NCI-H1105 (cell line): Measurements from ENCODE around the gene MRPL43.
"Not testable (repeated sequence)": the region's sequence is repeated elsewhere in the genome, so short reads cannot be mapped to it uniquely, and the experiment has no call there.

Source experiments
- DNase-seq: peaks from one replicate; lab custom pipeline; 2025; lab: John Stamatoyannopoulos, UW

MRPL43 gene

GRCh38 chr10:100986952-100987684 lies at the start of gene MRPL43, which contains the start of gene TWNK:
Gene MRPL43, minus strand, starts transcription at chr10:100987497. Its CDS starts 54 bp downstream, at chr10:100987443.
Gene TWNK, plus strand, starts transcription at chr10:100987543. Its CDS starts 668 bp downstream, at chr10:100988211.
- peak; percentile 46 for DNase-seq

- no peak for DNase-seq
These were observed 49.4 kb upstream of the MRPL43 start for GRCh38 chr10:101036726-101037125.

- DNase-seq = no peak
These were observed 48.8 kb upstream of the MRPL43 start for GRCh38 chr10:101035916-101036702.

DNA sequence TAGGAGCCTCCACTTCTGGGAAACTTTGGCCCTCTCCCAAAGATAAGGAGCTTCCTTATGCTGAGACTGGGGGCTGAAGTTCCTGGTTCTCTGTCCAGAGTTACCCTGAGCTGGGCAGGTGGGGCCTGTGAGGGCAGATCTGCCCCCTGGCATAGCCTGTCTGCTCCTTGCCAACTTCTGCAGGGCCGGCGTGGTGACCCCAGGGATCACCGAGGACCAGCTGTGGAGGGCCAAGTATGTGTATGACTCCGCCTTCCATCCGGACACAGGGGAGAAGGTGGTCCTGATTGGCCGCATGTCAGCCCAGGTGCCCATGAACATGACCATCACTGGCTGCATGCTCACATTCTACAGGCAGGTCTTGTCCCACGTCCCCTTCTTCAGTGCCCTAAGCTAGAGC lies 48.0 kb upstream of the MRPL43 start:
- DNase-seq = no peak

DNA sequence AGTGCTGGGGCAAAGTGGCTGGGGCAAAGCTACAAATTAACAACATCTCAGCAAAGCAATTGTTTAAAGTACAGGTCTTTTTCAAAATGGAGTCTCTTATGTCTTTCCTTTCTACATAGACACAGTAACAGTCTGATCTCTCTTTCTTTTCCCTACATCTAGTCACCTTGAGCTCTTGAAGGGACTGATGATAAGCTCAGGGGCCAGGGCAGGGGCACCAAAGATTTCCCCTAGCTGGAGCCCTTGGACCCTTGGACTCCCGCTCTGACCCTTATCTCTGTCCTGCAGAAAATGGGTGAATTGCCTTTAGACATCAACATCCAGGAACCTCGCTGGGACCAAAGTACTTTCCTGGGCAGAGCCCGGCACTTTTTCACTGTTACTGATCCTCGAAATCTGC lies 47.1 kb upstream of the MRPL43 start:
- not testable (repeated sequence) for DNase-seq

GRCh38 chr10:101033276-101033675 lies 46.0 kb upstream of the MRPL43 start:
- DNase-seq = no peak

- DNase-seq = no peak
These were observed 45.4 kb upstream of the MRPL43 start for GRCh38 chr10:101032637-101033224.

DNA sequence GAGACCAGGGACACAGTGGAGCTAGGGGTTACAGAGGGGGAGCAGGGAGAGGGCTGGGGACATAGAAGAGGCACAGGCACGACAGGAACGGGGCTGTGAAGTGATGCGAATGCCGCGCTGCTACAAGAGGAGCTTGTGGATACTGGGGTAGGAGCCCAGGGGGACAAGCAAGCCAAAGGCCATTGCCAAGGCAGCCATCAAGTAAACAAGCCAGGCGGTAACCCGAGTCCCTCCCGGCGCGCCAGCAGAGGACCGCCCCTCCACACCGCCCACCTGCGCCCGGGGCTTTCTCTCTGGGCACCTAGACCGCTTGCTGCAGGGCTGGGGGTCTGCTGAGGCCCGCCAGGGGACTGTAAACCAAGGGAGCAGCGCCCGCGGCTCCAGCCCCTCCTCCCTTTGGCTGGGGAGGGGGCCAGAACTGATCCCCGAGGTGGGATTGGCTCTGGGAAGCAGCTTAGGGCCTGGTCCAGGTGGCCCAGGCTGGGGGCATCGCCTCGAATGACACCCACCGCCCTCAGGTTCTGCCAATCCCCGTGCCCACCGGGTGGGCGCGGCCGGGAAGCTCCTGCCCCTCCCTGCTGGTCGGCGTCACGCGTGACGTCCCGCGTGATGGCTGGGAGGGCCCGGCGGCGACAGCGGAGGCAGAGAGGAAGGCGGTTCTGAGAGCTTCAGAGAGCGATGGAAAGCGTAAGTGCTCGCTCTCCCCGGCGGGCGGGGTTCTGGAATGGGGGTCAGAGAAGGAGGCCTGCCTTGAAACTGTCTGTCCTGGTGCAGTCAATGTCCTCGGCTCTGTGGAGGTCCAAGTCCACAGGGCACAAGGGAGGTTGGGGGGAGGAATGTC lies 44.7 kb upstream of the MRPL43 start:
- peak; percentile 35 for DNase-seq

DNA sequence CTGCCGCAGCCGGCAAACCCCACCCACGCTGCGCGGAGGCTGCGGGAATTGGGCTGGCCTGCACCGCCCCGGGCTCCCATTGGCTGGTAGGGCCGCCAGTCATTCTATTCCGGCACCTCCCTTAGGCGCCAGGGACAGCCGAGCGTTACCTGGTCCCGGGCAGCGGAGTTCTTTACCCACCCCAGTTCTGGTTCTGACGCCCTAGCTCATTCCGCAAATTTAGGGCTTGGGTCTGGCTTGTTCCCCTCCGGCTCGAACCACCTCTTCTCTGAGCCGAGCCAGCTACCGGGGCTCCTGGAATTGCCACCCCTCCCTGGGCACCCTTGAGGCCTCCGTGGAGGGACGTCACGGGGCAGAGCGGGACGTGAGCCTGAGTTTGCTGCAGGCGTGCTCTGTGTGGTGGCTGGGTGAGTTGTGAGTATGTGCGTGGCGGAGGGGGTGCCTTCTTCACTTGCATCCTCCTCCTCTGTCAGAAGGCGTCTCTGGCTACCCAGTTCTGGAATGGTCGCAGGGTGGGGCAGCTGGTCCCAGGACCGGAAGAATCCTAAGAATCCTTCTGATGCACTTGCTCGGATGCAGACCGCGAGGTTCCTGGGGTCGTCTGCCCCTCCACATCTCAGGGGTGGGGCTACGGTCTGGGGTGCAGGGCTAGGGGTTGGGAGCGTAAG lies 44.0 kb upstream of the MRPL43 start, which contains the start of the genes PDZD7 and SFXN3:
TSS of gene PDZD7 (minus strand) at position 2 of the 668 bp plus-strand sequence. CDS start 910 bp downstream, outside the sequence.
TSS of gene SFXN3 (plus strand) at position 107 of the 668 bp plus-strand sequence. CDS start 3,461 bp downstream, outside the sequence.
- DNase-seq = peak; percentile 70

DNA sequence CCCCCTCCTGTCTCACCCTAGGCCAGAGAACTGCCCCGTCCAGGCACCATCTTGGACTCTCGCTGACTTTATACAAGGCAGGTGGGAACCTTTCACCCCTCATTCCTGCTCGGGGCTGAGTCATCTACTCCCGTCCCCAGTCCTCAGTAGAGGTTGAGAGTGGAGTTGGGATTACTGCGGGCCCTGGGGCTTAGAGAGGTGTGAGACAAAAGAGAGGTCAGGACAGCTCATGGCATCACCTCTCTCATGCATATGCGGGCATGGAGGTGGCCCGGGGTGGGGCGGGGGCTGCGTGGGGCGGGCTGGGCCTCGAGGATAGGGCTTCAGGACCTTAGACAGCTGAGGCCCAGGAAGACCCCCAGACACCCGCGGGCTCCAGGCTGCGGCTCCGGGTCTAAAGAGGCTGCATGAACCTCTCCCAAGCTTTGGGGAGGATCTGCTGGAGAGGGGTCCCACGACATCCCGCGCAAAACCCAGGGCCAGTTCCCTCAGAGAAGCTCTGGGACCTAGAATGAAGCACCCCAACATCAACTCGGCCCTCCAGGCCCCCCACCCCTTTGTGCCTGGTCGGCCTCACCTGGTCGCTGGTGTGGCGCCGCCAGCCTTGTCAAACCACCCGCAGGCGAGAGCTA lies 43.3 kb upstream of the MRPL43 start:
- DNase-seq = no peak

- no peak for DNase-seq
These were observed 42.4 kb upstream of the MRPL43 start for GRCh38 chr10:101029520-101030295.

- DNase-seq = no peak
These were observed 41.4 kb upstream of the MRPL43 start for GRCh38 chr10:101028446-101029337.

GRCh38 chr10:101027106-101027720 lies 39.9 kb upstream of the MRPL43 start:
- no peak for DNase-seq

GRCh38 chr10:101022967-101023705 lies 35.8 kb upstream of the MRPL43 start:
- DNase-seq = no peak

DNA sequence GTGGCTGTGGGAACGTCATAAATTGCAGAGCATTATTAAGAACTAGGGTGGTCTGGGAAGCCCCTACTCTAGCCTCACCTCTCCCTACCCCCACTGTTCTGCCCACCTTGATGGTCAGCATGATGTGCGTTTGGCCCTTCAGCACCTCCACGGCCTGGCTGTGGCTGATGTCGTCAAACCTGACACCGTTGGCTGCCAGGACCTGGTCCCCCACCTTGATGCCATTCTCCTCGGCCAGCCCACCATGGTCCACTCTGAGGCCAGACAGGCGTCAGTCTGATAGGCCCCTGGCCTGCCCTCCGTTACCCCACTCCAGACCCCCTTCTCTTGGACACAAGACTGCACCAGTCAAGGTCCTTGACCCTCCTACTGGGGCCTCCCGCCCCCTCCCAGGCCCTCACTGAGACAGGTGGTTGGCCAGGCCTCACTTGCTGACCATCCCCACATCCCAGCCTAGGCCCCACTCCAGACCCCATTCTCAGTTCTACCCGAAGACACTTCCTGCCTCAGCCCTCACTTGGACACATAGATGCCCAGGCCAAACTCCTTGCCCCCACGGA lies 34.5 kb upstream of the MRPL43 start:
- DNase-seq = no peak

- DNase-seq = no peak
These were observed 33.9 kb upstream of the MRPL43 start for GRCh38 chr10:101021239-101021638.

DNA sequence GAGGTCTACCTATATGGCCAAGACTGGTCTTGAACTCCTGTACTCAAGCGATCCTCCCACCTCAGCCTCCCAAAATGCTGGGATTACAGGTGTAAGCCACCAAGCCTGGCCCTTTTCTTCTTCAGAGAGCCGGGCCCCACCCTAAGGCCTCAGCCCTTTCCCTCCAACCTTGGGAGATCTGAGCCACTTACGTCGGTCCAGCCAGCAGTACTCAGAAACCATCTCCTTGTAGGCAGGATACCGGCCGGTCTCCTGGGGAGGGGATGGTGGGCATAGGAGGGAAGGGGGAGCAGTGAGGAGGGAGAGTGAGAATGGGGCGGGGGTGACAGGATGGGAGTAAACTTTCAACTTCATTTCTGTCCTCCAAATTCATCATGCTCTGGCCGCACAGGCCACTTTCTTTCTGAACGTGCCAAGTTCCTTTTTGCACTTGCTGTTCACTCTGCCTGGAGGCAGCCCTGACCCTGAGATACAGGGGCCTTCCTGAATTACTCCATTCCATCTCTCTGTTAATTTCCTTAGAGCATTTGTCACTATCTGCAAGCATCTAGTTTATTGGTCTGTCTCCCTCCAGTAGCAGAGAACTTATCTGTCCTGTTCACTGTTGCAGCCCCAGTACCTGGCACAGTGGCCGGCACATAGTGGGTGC lies 33.3 kb upstream of the MRPL43 start:
- DNase-seq = no peak
